ENCODE measurements around the gene PPM1H.

DNA sequence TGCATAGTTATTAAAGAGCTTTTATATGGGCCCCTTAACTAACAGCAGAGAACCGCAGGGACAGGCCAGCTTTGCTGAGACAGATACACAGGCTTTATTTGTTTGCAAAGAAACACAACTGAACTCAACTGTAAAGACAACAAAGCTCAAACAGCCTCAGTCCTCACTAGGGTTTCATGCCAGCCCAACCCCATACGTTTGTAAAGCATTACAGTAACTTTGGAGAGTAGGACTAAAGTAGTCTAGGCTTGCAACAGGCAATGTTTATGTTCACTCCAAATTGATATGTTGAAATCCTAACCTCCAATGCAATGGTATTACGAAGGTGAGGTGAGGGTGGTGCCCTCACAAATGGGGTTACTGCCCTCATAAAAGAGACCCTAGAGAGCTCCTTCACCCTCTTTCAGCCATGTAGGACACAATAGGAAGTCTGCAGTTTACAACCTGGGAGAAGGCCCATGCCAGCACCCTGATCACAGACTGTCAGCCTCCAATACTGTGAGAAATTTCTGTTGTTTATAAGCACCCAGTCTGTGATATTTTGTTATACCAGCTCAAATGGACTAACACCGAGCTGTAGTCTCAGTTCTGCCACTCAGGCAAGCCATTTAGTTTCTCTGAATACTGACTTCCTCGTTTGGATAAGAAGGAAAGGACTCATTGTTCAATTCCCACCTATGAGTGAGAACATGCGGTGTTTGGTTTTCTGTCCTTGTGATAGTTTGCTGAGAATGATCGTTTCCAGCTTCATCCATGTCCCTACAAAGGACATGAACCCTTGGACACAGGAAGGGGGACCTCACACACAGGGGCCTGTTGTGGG is 35.2 kb downstream of the PPM1H start:
- no peak for TF ChIP-seq TEAD4 (IDR thresholded peaks at IDR 0.05)
- TF ChIP-seq EP300 (IDR thresholded peaks at IDR 0.05; ENCODE audit: borderline replicate concordance): no peak
- TF ChIP-seq, protein P1, sequence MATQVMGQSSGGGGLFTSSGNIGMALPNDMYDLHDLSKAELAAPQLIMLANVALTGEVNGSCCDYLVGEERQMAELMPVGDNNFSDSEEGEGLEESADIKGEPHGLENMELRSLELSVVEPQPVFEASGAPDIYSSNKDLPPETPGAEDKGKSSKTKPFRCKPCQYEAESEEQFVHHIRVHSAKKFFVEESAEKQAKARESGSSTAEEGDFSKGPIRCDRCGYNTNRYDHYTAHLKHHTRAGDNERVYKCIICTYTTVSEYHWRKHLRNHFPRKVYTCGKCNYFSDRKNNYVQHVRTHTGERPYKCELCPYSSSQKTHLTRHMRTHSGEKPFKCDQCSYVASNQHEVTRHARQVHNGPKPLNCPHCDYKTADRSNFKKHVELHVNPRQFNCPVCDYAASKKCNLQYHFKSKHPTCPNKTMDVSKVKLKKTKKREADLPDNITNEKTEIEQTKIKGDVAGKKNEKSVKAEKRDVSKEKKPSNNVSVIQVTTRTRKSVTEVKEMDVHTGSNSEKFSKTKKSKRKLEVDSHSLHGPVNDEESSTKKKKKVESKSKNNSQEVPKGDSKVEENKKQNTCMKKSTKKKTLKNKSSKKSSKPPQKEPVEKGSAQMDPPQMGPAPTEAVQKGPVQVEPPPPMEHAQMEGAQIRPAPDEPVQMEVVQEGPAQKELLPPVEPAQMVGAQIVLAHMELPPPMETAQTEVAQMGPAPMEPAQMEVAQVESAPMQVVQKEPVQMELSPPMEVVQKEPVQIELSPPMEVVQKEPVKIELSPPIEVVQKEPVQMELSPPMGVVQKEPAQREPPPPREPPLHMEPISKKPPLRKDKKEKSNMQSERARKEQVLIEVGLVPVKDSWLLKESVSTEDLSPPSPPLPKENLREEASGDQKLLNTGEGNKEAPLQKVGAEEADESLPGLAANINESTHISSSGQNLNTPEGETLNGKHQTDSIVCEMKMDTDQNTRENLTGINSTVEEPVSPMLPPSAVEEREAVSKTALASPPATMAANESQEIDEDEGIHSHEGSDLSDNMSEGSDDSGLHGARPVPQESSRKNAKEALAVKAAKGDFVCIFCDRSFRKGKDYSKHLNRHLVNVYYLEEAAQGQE (IDR thresholded peaks at IDR 0.05; ENCODE audit: low read depth): no peak
- TF ChIP-seq TAF1 (IDR thresholded peaks at IDR 0.05; ENCODE audit: low read depth): no peak
- TF ChIP-seq ZBTB7A (IDR thresholded peaks at IDR 0.05; ENCODE audit: low read depth): no peak
- TF ChIP-seq MAX (IDR thresholded peaks at IDR 0.05): no peak
- no peak for TF ChIP-seq YY1 (IDR thresholded peaks at IDR 0.05; ENCODE audit: low read depth)
- TF ChIP-seq EGR1 (IDR thresholded peaks at IDR 0.05): no peak
- TF ChIP-seq CREB1 (IDR thresholded peaks at IDR 0.05; ENCODE audit: low read depth): no peak
- TF ChIP-seq NFIC (IDR thresholded peaks at IDR 0.05): no peak
- no peak for TF ChIP-seq CEBPB (IDR thresholded peaks at IDR 0.05)
- TF ChIP-seq TCF12 (IDR thresholded peaks at IDR 0.05; ENCODE audit: low read depth): no peak

Data from Ishikawa (cell line).